Measurements from ENCODE around the gene OGFOD1. TPM values are rescaled to one million over a fixed set of nuclear protein-coding genes. Genes with fewer than 3 reads are reported as not detected.

The OGFOD1 gene
- total and polyA plus RNA-seq, 2 experiments from 2014 or later = 74.5 to 76.3 TPM

- Histone ChIP-seq H3K4me2 (no peak overlapping the region), H3K4me3 (no peak overlapping the region), H3K27me3 (ENCODE audit: insufficient read depth) (no peaks in the 10 kb centered on the region), H3K36me3 (ENCODE audit: insufficient read depth) (peaks cover 19% of the 10 kb centered on the region), H4K20me1 (replicated peaks; ENCODE audit: insufficient read depth) (peaks cover 52% of the 10 kb centered on the region), H3K4me1 (ENCODE audit: insufficient read depth) (peaks cover 23% of the 10 kb centered on the region; the same call in 1 of the 2 replicates), H2AFZ (no peak overlapping the region), H3K79me2 (replicated peaks; ENCODE audit: insufficient read depth) (peaks cover 92% of the 10 kb centered on the region), H3K9me2 (ENCODE audit: insufficient read depth) (no peaks in the 10 kb centered on the region), H3K27ac (ENCODE audit: low read depth) (no peak overlapping the region), H3F3A (replicated peaks; ENCODE audit: low read depth) (no peaks in the 10 kb centered on the region)
- Mint-ChIP-seq H3K36me3 (ENCODE audit: low read depth) (peaks cover 28% of the 10 kb centered on the region), H3K27ac (no peak overlapping the region), H3K4me1 (peaks cover 26% of the 10 kb centered on the region), H3K27me3 (ENCODE audit: insufficient read depth, low read depth, poor library complexity) (no peaks in the 10 kb centered on the region), H3K4me3 (no peak overlapping the region; the same call in 2 of the 3 replicates), H3K9me3 (no peaks in the 10 kb centered on the region)
- TF ChIP-seq POLR2AphosphoS5 (IDR thresholded peaks at IDR 0.05; ENCODE audit: low read depth) = no peak
- no peak for ATAC-seq
- DNase-seq (ENCODE audit: low spot score) = no peak
Observed at GRCh38 chr16:56448005-56448404, 3.3 kb upstream of the OGFOD1 start.

- peaks cover 78% of the 10 kb centered on the region for H3K79me2 ChIP-seq (replicated peaks; ENCODE audit: insufficient read depth)
- Mint-ChIP-seq H3K27me3 (ENCODE audit: insufficient read depth, low read depth, poor library complexity) (no peaks in the 10 kb centered on the region), H3K27ac (peak overlapping the region; percentile 97), H3K9me3 (no peaks in the 10 kb centered on the region), H3K4me1 (peaks cover 22% of the 10 kb centered on the region), H3K36me3 (ENCODE audit: low read depth) (peaks cover 30% of the 10 kb centered on the region), H3K4me3 (peak overlapping the region; percentile 95)
- peak overlapping the region; percentile 92 for H3K4me2 ChIP-seq
- peaks cover 28% of the 10 kb centered on the region for H3K36me3 ChIP-seq (ENCODE audit: insufficient read depth)
- H4K20me1 ChIP-seq (replicated peaks; ENCODE audit: insufficient read depth) = peaks cover 49% of the 10 kb centered on the region
- peak; percentile 43 for DNase-seq (ENCODE audit: low spot score)
- H3K27me3 ChIP-seq (ENCODE audit: insufficient read depth) = no peaks in the 10 kb centered on the region
- peak overlapping the region; percentile 49; the same call in 1 of the 2 replicates for H2AFZ ChIP-seq
- H3K4me3 ChIP-seq = peak overlapping the region; percentile 92
- H3K9me2 ChIP-seq (ENCODE audit: insufficient read depth) = no peaks in the 10 kb centered on the region
- no peaks in the 10 kb centered on the region for H3F3A ChIP-seq (replicated peaks; ENCODE audit: low read depth)
- ATAC-seq = peak; percentile 15; the same call in 2 of the 3 replicates
- H3K4me1 ChIP-seq (ENCODE audit: insufficient read depth) = peaks cover 25% of the 10 kb centered on the region; the same call in 1 of the 2 replicates
- H3K27ac ChIP-seq (ENCODE audit: low read depth) = 0 out of 2 replicates have a peak overlapping the region, but pooled peaks have one; percentile 42
- no peak for TF ChIP-seq REST (IDR thresholded peaks at IDR 0.05; ENCODE audit: unreplicated experiment)
- TF ChIP-seq NANOG (IDR thresholded peaks at IDR 0.05; ENCODE audit: borderline replicate concordance) = no peak
- TF ChIP-seq POLR2AphosphoS5 (IDR thresholded peaks at IDR 0.05; ENCODE audit: low read depth) = no peak
- TF ChIP-seq ETS1 (IDR thresholded peaks at IDR 0.05) = no peak
- TF ChIP-seq STAT1 (IDR thresholded peaks at IDR 0.05; ENCODE audit: unreplicated experiment) = no peak
- TF ChIP-seq ZNF462 (CRISPR knock-in tag; IDR thresholded peaks at IDR 0.05) = no peak
- no peak for TF ChIP-seq CTCF (conservative IDR thresholded peaks at IDR 0.05; ENCODE audit: low read depth in 2 of 2)
Observed at GRCh38 chr16:56450275-56450985, 924 bp upstream of the OGFOD1 start.
